ENCODE data around the gene CASZ1. TPM values are rescaled to one million over a fixed set of nuclear protein-coding genes. Genes with fewer than 3 reads are reported as not detected.

CASZ1 gene
- total and polyA plus RNA-seq, 10 of the 15 experiments (the other 5 are each of a cell fraction or from before 2014, with no cell fraction given): 0.52 to 9.8 (median 3.7) TPM

DNA sequence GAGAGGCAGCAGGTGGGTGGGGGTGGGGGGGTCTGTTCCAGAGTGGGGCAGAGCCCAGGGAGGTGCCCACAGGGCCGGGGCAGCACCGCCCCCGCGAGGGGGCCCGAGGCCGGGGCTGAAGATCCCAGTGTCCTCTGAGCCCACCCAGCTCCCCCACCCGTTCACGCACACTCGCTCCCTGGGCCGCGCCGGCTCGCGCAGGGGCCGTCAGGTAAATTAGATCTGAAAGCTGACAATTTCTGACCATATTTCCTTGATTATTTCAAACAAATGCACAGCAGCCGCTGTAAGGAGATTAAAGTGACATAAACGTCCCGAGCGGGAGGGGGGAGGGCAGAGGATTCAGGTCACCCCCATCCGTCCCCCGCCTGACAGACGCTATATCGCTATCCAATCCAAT is 118.0 kb downstream of the CASZ1 start:
- intact Hi-C loops (cut with micrococcal nuclease; ENCODE audit: unreplicated experiment) (no loop called here), in situ Hi-C loops (cut with MboI) (no loop called here)
- Histone ChIP-seq H4K20me1 (ENCODE audit: control insufficient read depth, insufficient read depth) (peaks cover 2% of the 10 kb centered on the region; the same call in 1 of the 2 replicates), H3K27me3 (replicated peaks in 1 of 2; ENCODE audit: control insufficient read depth in 2 of 2, insufficient read depth in 2 of 2, low read length in 1 of 2) (no peaks in the 10 kb centered on the region), H3K4me1 (ENCODE audit: control insufficient read depth, insufficient read depth, low read length) (no peaks in the 10 kb centered on the region), H3K9me3 (replicated peaks; ENCODE audit: control insufficient read depth, insufficient read depth, low read length) (no peaks in the 10 kb centered on the region), H3K79me2 (ENCODE audit: control insufficient read depth, insufficient read depth, low read length) (no peaks in the 10 kb centered on the region), H2AFZ (ENCODE audit: control insufficient read depth, low read depth, low read length) (no peak overlapping the region), H3K4me3 (no peak overlapping the region), H3K27ac (ENCODE audit: control insufficient read depth, insufficient read depth) (no peak overlapping the region), H3K36me3 (ENCODE audit: control insufficient read depth in 2 of 2, insufficient read depth in 2 of 2, low read length in 1 of 2) (no peaks in the 10 kb centered on the region; a peak in 1 of 4 replicates), H3K4me2 (ENCODE audit: control insufficient read depth, insufficient read depth) (no peak overlapping the region), H3K9ac (ENCODE audit: control insufficient read depth, insufficient read depth, low read length) (no peak overlapping the region)
- ChIA-PET SMC1A (ENCODE audit: uncharacterized antibody, unreplicated experiment) (no interaction called here), CTCF (no interaction called here), POLR2A (interaction anchor here (0.6 kb wide), 1 partner anchor 307 kb away, joined by 3 read pairs; no protein-coding TSS in a partner anchor), RAD21 (ENCODE audit: unreplicated experiment) (no interaction called here)
- ATAC-seq (no peak), DNase-seq (ENCODE audit: low read depth, low spot score) (no peak), FAIRE-seq (no peak)
- no TSS peak for BruUV-seq (replicated peaks)
- WGBS (ENCODE audit: insufficient coverage, insufficient replicate concordance, low lambda C conversion rate, missing lambda C conversion rate): 92% methylated on average over 23 of the region's 23 CpGs
- TF ChIP-seq GATAD2B (conservative IDR thresholded peaks at IDR 0.05; ENCODE audit: low read depth) (no peak), CHD1 (IDR thresholded peaks at IDR 0.05; ENCODE audit: low read depth, low read length) (no peak), EED (IDR thresholded peaks at IDR 0.05; ENCODE audit: low read depth) (no peak)

DNA sequence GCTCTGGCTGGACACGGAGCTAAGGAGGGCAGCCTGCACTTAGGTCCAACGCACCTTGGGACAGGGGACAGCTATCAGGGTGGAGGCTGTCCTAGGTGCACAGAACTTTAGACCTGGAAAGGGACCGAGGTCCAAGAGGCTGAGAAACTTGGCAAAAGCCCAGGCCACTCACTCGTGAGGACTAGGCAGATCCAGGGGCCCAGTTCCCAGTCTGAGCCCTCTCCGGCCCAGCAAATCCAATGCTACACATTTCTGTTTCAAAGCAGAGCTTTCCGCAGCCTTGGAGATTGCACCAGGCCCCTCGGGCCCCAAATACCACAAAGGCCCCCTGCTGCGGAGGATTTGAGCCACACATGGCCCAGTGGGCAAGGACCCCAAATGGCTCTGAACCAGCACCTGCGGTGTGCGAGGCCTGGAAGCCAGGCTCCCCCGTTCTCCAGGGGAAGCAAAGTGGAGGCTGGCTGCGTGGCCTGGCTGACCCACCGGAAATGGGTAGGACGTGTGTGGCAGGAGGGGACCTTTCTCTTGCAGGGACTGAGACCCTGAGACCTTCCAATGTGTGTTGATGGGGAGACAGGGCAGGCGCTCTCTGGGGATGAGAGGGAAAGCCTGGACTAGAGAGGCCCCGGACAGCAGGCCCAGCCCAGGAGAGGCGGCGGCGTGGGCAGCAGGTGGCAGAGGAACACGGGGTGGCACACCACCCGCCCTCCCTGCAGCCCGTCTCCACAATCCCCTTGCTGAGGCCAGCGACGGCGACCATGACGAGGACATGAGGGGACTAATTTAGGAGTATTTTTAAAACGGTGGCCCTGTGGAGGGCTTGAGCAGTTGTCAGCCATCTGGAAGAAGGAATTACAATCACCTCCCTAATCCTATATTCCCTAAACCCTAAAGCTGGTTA is 118.7 kb downstream of the CASZ1 start:
- H3K27me3 ChIP-seq (replicated peaks in 1 of 2; ENCODE audit: control insufficient read depth in 2 of 2, insufficient read depth in 2 of 2, low read length in 1 of 2): no peaks in the 10 kb centered on the region
- no peaks in the 10 kb centered on the region for H3K79me2 ChIP-seq (ENCODE audit: control insufficient read depth, insufficient read depth, low read length)
- POLR2A ChIA-PET: no interaction called here
- 63% methylated on average over 26 of the region's 27 CpGs for WGBS (ENCODE audit: insufficient coverage, insufficient replicate concordance, low lambda C conversion rate, missing lambda C conversion rate)
- H3K4me3 ChIP-seq: no peak overlapping the region
- no peaks in the 10 kb centered on the region for H4K20me1 ChIP-seq (ENCODE audit: control insufficient read depth, insufficient read depth)
- FAIRE-seq (no peak), ATAC-seq (no peak), DNase-seq (ENCODE audit: low read depth, low spot score) (no peak)
- H3K9ac ChIP-seq (ENCODE audit: control insufficient read depth, insufficient read depth, low read length): no peak overlapping the region
- in situ Hi-C loops (cut with MboI) (no loop called here), intact Hi-C loops (cut with micrococcal nuclease; ENCODE audit: unreplicated experiment) (no loop called here)
- CTCF ChIA-PET: no interaction called here
- BruUV-seq (replicated peaks): no TSS peak
- H3K36me3 ChIP-seq (ENCODE audit: control insufficient read depth in 2 of 2, insufficient read depth in 2 of 2, low read length in 1 of 2): no peaks in the 10 kb centered on the region
- H3K4me2 ChIP-seq (ENCODE audit: control insufficient read depth, insufficient read depth): no peak overlapping the region
- no peak overlapping the region for H2AFZ ChIP-seq (ENCODE audit: control insufficient read depth, low read depth, low read length)
- SMC1A ChIA-PET (ENCODE audit: uncharacterized antibody, unreplicated experiment): interaction anchor here (1.2 kb wide), 1 partner anchor 12 kb away, joined by 3 read pairs; no protein-coding TSS in a partner anchor
- H3K27ac ChIP-seq (ENCODE audit: control insufficient read depth, insufficient read depth): no peak overlapping the region
- H3K9me3 ChIP-seq (replicated peaks; ENCODE audit: control insufficient read depth, insufficient read depth, low read length): no peaks in the 10 kb centered on the region
- no peaks in the 10 kb centered on the region for H3K4me1 ChIP-seq (ENCODE audit: control insufficient read depth, insufficient read depth, low read length)
- RAD21 ChIA-PET (ENCODE audit: unreplicated experiment): no interaction called here
- TF ChIP-seq CEBPB (IDR thresholded peaks at IDR 0.05; ENCODE audit: borderline replicate concordance in 1 of 2, low read depth in 2 of 2, low read length in 2 of 2): no peak
- TF ChIP-seq, protein P1, sequence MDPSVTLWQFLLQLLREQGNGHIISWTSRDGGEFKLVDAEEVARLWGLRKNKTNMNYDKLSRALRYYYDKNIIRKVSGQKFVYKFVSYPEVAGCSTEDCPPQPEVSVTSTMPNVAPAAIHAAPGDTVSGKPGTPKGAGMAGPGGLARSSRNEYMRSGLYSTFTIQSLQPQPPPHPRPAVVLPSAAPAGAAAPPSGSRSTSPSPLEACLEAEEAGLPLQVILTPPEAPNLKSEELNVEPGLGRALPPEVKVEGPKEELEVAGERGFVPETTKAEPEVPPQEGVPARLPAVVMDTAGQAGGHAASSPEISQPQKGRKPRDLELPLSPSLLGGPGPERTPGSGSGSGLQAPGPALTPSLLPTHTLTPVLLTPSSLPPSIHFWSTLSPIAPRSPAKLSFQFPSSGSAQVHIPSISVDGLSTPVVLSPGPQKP (IDR thresholded peaks at IDR 0.05; ENCODE audit: low read depth, low read length): no peak
- no peak for TF ChIP-seq TAF1 (IDR thresholded peaks at IDR 0.05; ENCODE audit: borderline replicate concordance, low read depth, low read length)
- TF ChIP-seq, protein P2, sequence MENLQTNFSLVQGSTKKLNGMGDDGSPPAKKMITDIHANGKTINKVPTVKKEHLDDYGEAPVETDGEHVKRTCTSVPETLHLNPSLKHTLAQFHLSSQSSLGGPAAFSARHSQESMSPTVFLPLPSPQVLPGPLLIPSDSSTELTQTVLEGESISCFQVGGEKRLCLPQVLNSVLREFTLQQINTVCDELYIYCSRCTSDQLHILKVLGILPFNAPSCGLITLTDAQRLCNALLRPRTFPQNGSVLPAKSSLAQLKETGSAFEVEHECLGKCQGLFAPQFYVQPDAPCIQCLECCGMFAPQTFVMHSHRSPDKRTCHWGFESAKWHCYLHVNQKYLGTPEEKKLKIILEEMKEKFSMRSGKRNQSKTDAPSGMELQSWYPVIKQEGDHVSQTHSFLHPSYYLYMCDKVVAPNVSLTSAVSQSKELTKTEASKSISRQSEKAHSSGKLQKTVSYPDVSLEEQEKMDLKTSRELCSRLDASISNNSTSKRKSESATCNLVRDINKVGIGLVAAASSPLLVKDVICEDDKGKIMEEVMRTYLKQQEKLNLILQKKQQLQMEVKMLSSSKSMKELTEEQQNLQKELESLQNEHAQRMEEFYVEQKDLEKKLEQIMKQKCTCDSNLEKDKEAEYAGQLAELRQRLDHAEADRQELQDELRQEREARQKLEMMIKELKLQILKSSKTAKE (IDR thresholded peaks at IDR 0.05; ENCODE audit: low read depth, poor library complexity, severe bottlenecking): no peak
- TF ChIP-seq RCOR1 (conservative IDR thresholded peaks at IDR 0.05; ENCODE audit: low read depth, low read length): no peak
- no peak for TF ChIP-seq RB1 (IDR thresholded peaks at IDR 0.05; ENCODE audit: borderline replicate concordance)
- TF ChIP-seq CBX5 (IDR thresholded peaks at IDR 0.05; ENCODE audit: low read depth): no peak
- TF ChIP-seq ZNF207 (IDR thresholded peaks at IDR 0.05; ENCODE audit: borderline replicate concordance): no peak
- no peak for TF ChIP-seq MEF2B (IDR thresholded peaks at IDR 0.05; ENCODE audit: partially characterized antibody, poor library complexity, severe bottlenecking)
